Skin of body (tissue), 2 donors: Measurements from ENCODE around the gene SLC22A3. TPM values are rescaled to one million over a fixed set of nuclear protein-coding genes. Genes with fewer than 3 reads are reported as not detected.

Experiments
- DNase-seq: peaks from one replicate; lab custom pipeline; 2025; lab: John Stamatoyannopoulos, UW
- total RNA-seq: library from RNA; depleted of rRNA; stranded (reverse); fragments of >200 nt; gene quantifications from one replicate; pipeline ENCODE4 v1.2.3, GENCODE V29; 2014

Gene SLC22A3
- total RNA-seq, 1 donor from 2014 or later = 21.4 TPM

DNA sequence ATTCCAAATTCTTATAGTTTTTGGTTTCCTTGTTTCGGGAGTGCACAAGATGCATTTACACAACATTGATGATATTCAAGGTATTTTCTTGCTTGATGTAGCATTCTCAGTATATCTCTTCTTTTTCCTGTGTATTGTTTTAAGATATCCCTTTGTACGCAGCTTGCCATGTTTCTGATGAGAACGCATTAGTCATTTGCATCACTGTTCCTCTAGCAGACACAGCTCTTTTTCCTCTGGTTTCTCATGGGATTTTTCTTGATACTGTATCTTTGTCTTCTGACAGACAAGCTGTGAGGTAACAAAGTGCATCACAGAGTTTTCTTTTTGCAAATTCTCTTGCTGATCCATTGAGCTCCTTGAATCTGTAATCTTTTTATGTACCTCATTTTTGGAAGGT, 146.4 kb downstream of the SLC22A3 start:
- DNase-seq = no peak

DNA sequence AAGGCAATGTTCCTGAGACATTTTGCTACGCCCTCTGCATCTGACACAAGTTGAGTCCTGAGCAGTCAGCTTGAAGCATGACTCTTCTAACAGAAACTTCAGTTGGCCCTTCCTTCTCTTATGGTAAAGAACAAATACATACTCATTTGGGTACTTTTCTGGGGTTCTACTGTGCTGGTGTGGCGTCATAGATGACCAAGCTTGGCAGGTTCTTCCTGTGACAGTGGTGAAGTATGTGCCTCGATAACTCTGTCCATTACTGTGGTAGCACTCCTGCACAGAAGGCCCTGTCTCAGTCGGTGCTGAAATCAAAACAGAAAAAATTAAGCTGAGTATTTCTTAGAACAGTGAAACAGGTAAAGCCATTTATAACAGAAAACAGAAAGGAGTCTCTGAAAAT, 152.5 kb downstream of the SLC22A3 start:
- DNase-seq = no peak

Other genes with a start within 250 kb of the SLC22A3 start
- 0.59 TPM for gene SLC22A1, start 226.6 kb upstream of the SLC22A3 start, total RNA-seq
- not detected for gene SLC22A2, start 89.6 kb upstream of the SLC22A3 start, total RNA-seq